HG02571 (cell line): ENCODE results near the gene ARHGEF4.

ENCODE experiments used
- ATAC-seq: cut with Tn5 transposase; IDR thresholded peaks from one replicate; pipeline ENCODE4 v1.9.1; 2021; ENCODE audit warnings: mild to moderate bottlenecking, moderate library complexity; ENCODE audit not compliant: unreplicated experiment

The ARHGEF4 gene

DNA sequence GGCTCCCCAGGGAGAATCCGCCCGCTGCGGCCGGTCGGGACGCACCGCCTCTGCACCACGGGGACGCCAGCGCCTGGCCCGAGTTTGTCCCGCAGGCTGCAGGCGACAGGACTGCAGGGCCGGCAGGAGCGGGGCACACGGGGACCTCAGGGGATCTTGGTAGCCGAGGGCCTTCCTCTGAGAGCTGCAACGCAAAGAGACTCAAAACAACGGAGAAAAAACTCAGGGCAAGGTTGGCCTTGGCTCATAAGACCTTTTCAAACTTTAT is 79.7 kb downstream of the ARHGEF4 start:
- ATAC-seq = no peak

DNA sequence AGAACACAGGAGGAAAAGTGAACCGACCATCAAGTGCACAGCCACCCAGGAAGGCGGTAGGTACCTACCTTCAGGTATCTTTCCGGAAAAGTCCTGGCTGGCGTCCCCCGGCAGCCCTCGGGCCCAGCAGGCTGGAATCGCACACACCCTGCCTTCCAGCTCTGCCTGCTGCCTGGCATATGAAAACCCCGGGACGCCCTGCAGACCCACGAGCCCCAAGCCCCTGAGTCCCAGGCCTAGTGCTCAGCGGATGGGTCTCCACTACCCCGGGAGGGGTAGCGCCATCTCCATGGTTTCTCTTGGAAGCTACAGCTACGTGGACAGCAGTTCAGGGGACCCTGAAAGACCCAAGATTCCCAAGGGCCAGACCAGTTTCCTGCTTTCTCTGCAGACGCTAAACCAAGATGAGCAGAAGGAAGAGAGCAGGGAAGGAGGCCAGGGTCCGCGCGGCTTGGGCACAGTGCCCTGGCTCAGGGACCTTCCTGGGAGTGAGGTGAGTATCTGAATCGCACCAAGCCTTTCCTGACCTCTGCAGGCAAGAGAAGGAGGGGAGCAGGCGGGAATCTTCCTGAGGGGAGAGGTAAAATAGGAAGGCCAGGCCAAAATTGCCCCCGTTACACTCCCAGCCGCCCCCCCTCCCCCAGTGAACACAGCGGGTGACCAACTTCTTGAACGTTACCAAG is 80.4 kb downstream of the ARHGEF4 start:
- no peak for ATAC-seq

GRCh38 chr2:130918393-130918792 is 81.7 kb downstream of the ARHGEF4 start:
- no peak for ATAC-seq

GRCh38 chr2:130920415-130921163 is 83.9 kb downstream of the ARHGEF4 start:
- no peak for ATAC-seq

GRCh38 chr2:130921164-130921476 is 84.4 kb downstream of the ARHGEF4 start:
- ATAC-seq = no peak

DNA sequence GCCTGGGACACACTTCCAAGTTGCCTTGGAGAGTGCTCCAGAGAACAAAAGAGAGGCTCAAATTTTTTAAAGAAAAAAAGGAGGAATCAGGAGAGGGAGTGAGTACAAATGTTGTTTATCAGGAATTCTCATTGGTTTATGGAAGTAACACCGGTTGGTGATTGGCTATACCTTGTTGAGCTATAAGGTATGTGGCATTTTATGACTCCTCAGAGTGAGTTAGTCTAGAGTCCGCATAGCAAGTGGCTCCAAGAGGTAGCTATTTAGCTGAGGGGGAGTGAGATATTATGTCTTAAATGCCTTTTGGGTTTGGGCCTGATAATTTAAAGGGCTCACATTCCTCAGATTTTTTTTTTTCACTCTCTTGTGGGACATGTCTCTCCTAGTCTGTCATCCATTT is 85.7 kb downstream of the ARHGEF4 start:
- no peak for ATAC-seq

DNA sequence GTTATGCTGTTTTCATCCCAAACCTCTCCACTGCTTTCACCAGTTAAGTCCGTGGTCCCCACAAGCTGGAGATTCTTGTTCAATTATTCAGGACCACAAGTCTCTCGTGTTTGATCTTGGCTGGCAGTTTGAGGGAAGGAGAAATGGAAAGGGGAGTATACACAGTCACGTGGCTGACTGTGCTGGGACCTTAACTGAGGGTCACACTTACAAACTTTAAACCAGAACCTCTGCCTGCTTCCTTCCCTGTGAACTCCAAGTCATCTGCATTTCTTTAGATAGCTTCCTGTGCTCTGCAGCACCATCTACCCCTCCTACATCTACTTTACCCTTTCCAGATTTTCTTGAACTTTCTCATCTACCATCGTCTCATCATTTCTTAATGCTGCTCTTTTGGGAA is 91.7 kb downstream of the ARHGEF4 start:
- ATAC-seq = no peak

- ATAC-seq = no peak
These were observed 94.3 kb downstream of the ARHGEF4 start for GRCh38 chr2:130930740-130931659.

GRCh38 chr2:130933501-130933900 is 96.8 kb downstream of the ARHGEF4 start:
- no peak for ATAC-seq

GRCh38 chr2:130936451-130936850 is 99.7 kb downstream of the ARHGEF4 start:
- no peak for ATAC-seq

DNA sequence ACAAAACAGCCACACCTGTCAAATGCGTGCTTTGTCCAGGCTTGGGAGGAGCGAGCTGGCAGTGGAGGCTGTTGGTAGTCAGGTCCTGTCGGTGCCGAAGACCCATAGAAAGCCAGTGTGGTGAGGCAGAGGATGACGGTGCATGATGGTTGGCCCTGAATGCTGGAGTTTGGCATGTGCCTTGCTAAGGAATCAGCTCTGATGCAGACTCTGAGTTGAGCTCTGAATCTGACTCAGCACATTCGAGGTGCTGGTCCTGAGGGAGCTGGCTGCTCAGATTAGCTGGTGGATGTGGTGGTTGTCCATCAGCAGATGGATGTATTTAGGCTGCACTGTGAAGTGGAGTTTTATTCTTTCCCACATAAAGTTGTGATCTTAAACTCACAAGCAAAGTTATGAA is 111.3 kb downstream of the ARHGEF4 start:
- no peak for ATAC-seq

DNA sequence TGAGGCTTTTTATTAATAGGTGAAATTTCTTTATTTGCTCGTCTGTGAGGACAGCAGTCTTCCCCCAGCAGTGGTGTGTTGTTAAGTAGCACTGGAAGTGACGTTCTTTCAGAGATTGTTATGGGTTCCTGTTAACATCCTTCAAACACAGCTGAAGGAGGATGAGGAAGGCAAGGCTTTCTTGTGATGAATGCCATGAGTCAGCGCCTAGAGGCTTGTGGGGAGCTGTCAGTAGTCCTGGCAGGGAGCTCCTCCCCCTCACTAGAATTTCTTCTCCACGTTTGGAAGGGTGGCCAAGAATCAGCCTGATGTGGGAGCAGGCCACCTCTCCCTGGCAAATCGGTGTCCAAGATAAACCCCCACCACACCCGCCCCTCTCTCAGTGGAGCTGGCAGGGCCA is 113.2 kb downstream of the ARHGEF4 start:
- no peak for ATAC-seq

DNA sequence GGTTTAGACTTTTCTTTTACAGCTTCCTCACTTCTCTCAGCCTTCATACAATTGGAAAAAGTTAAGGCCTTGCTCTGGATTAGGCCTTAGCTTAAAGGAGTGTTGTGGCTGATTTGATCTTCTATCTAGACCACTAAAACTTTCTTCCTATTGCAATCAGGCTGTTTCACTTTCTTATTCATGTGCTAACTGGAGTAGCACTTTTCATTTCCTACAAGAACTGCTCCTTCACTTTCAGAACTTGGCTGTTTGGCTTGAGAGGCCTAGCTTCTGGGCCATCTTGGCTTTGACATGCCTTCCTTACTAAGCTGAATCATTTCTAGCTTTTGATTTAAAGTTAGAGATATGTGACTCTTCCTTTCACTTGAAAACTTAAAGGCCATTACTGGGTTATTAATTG is 114.3 kb downstream of the ARHGEF4 start:
- ATAC-seq = no peak

GRCh38 chr2:130954873-130955272 is 118.2 kb downstream of the ARHGEF4 start:
- no peak for ATAC-seq

DNA sequence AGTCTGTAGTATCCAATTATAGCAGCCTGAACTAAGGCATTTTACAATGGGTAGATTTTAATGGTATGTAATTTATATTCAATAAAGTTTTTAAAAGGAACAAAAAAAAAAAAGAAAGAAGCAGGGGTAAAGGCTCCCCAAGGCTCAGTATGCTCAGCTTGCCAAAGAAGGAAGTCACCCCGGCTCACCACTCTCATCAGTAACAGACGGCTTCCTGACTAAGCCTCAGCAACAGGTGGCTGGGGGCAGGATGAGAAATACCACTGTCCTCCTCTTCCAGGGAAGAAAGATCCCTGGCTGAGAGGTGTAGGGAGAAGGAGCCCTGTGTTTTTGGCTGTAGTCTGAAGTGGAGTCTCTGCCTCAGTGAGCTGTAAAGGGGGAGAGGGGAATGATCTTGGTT is 121.2 kb downstream of the ARHGEF4 start:
- ATAC-seq = no peak

GRCh38 chr2:130963196-130963848 is 126.6 kb downstream of the ARHGEF4 start:
- ATAC-seq = no peak

GRCh38 chr2:130963849-130964793 is 127.4 kb downstream of the ARHGEF4 start:
- ATAC-seq = no peak

GRCh38 chr2:130964931-130965330 is 128.2 kb downstream of the ARHGEF4 start:
- no peak for ATAC-seq

DNA sequence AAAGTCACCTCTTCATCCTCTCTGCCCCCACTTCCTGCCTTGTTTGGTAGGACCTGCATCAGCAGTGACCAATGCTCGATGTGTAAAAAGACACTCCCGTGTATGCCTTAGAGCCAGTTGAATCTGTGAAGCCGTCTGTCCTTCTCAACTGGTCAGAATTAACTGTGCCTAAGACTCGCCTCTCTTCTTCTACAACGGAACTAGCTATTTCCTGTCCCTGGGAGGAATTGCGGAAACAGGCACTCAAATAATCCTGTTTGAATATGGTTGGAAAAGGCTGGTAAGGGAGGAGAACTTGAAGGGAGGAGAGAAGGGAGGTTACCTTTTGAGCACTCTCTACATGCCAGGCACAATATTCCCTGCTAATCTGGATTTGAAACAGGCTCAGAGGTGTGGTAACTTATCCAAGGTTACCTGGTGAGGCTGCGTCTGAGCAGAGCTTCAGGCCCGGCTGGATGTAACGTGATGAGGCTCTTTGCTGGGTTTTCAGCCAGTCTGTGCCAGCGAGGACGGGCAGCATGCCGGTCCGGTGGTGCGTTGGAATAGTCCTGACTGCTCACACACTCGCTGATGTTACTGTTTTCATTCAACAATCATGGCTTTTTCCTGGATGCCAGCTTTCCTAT is 129.5 kb downstream of the ARHGEF4 start:
- ATAC-seq = no peak
